GM06990 (cell line): ENCODE data around the gene SCN4B.

Experiments used
- DNase-seq: peaks from one replicate; pipeline ENCODE4 v3.0.0-alpha.2; 2011; ENCODE audit not compliant: insufficient read length; ENCODE audit errors: extremely low read depth
- H3K27me3 ChIP-seq: replicated peaks from 2 replicates; pipeline ENCODE4 v1.6.0; 2011; ENCODE audit warnings: low read length; ENCODE audit not compliant: control insufficient read depth, insufficient read depth
- H3K36me3 ChIP-seq: 2 replicates; pipeline ENCODE4 v1.5.1; 2011; ENCODE audit warnings: low read length; ENCODE audit not compliant: control insufficient read depth, insufficient read depth
- H3K4me3 ChIP-seq: replicated peaks from 2 replicates; pipeline ENCODE4 v1.5.1; 2011; ENCODE audit warnings: low read depth, mild to moderate bottlenecking, control low read depth, low read length
- TF ChIP-seq, protein P1 (sequence below): IDR thresholded peaks from 2 replicates; pipeline ENCODE4 v1.5.1; 2011; ENCODE audit warnings: low read length, control low read depth, mild to moderate bottlenecking, inconsistent platforms; ENCODE audit not compliant: insufficient read depth, poor library complexity, severe bottlenecking

SCN4B gene

GRCh38 chr11:118128721-118129470 is 23.7 kb downstream of the SCN4B start:
- peaks cover 8% of the 10 kb centered on the region for H3K27me3 ChIP-seq
- H3K4me3 ChIP-seq: no peak overlapping the region
- DNase-seq: no peak
- TF ChIP-seq, protein P1, sequence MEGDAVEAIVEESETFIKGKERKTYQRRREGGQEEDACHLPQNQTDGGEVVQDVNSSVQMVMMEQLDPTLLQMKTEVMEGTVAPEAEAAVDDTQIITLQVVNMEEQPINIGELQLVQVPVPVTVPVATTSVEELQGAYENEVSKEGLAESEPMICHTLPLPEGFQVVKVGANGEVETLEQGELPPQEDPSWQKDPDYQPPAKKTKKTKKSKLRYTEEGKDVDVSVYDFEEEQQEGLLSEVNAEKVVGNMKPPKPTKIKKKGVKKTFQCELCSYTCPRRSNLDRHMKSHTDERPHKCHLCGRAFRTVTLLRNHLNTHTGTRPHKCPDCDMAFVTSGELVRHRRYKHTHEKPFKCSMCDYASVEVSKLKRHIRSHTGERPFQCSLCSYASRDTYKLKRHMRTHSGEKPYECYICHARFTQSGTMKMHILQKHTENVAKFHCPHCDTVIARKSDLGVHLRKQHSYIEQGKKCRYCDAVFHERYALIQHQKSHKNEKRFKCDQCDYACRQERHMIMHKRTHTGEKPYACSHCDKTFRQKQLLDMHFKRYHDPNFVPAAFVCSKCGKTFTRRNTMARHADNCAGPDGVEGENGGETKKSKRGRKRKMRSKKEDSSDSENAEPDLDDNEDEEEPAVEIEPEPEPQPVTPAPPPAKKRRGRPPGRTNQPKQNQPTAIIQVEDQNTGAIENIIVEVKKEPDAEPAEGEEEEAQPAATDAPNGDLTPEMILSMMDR: no peak
- no peaks in the 10 kb centered on the region for H3K36me3 ChIP-seq

DNA sequence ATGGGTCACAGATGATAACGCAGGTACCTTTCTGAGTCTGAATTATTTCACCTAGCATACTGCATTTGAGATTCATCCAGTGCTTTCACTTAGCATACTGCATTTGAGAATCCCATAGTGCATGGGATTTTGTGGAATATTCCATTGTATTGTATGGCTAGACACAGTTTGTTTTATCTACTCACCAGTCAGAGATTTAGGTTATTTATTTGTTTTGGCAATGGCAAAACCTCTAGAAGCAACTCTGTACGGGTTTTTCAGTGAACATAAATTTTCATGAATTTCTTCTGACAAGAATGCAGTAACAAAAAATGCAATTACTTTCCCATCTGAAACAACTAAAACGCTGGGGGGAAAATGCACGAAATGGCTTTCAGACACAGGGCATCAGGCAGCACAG is 24.3 kb downstream of the SCN4B start:
- DNase-seq: no peak
- Histone ChIP-seq H3K4me3 (no peak overlapping the region), H3K27me3 (peaks cover 8% of the 10 kb centered on the region), H3K36me3 (no peaks in the 10 kb centered on the region)
- TF ChIP-seq, protein P1: no peak

GRCh38 chr11:118126082-118126838 is 26.4 kb downstream of the SCN4B start:
- TF ChIP-seq, protein P1: no peak
- Histone ChIP-seq H3K36me3 (no peaks in the 10 kb centered on the region), H3K4me3 (no peak overlapping the region), H3K27me3 (peaks cover 8% of the 10 kb centered on the region)
- DNase-seq: no peak

GRCh38 chr11:118124929-118125535 is 27.6 kb downstream of the SCN4B start:
- Histone ChIP-seq H3K36me3 (no peaks in the 10 kb centered on the region), H3K27me3 (peaks cover 8% of the 10 kb centered on the region), H3K4me3 (no peak overlapping the region)
- no peak for DNase-seq
- TF ChIP-seq, protein P1: no peak

DNA sequence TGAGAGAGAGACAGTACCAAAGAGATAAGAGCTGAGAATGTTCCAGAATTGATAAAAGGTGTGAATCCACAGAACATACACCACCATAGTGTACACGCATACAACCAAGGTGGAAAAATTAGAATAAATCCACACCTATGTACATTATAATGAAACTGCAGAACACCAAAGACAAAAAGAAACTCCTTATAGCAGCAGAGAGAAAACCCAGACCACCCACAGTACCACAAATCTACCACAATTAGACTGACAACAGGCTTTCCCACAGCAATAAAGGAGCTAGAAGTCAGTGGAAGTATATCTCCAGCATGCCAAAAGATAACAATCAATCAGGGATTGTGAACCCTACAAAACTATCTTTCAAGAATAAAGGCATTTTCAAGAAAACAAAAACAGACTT is 31.8 kb downstream of the SCN4B start:
- H3K4me3 ChIP-seq: no peak overlapping the region
- TF ChIP-seq, protein P1: no peak
- H3K36me3 ChIP-seq: no peaks in the 10 kb centered on the region
- DNase-seq: no peak
- peaks cover 1% of the 10 kb centered on the region; the same call in 1 of the 2 replicates for H3K27me3 ChIP-seq
